ENCODE results near the gene RGS16. TPM values are rescaled to one million over a fixed set of nuclear protein-coding genes. Genes with fewer than 3 reads are reported as not detected.

RGS16 gene
- total RNA-seq, 2 experiments from 2014 or later = 20.1 to 29.5 TPM

DNA sequence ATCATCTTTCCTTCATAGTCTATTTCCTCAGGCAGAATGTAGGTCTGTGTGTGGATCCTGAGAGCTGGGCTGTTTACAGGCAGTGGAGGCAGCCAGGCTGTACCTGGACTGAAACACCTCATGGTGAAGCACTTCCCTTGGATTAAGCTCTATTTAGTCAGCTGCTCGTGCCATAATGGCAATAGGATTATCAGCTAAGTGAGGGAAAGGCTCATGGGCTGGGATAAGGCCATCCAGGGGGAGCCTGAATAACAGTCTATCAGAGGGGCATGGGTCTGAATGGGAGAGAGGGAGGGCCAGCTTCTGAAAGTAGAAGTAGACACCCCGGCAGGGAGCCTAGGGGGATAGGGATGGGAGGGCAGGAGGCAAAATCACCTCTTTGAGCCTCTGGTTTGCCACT is 23.5 kb downstream of the RGS16 start:
- Histone ChIP-seq H3K9me2 (ENCODE audit: insufficient read depth, low read length) (no peaks in the 10 kb centered on the region), H2AFZ (ENCODE audit: low read length) (no peak overlapping the region), H4K20me1 (ENCODE audit: insufficient read depth, low read length) (no peaks in the 10 kb centered on the region), H3K4me1 (ENCODE audit: insufficient read depth, low read length, poor library complexity, severe bottlenecking) (no peaks in the 10 kb centered on the region), H3K36me3 (ENCODE audit: insufficient read depth, low read length) (no peaks in the 10 kb centered on the region), H3K27ac (ENCODE audit: low read depth, low read length, poor library complexity, severe bottlenecking) (no peak overlapping the region), H3K9me3 (ENCODE audit: low read length) (no peaks in the 10 kb centered on the region), H3K4me2 (ENCODE audit: low read length) (no peak overlapping the region), H3K79me2 (ENCODE audit: insufficient read depth, low read depth, low read length) (no peaks in the 10 kb centered on the region), H3K4me3 (ENCODE audit: low read depth, low read length, poor library complexity, severe bottlenecking) (no peak overlapping the region)
- intact Hi-C loops (cut with micrococcal nuclease; ENCODE audit: unreplicated experiment) = no loop called here
- DNase-seq (ENCODE audit: low spot score) = no peak
- TF ChIP-seq, protein P1, sequence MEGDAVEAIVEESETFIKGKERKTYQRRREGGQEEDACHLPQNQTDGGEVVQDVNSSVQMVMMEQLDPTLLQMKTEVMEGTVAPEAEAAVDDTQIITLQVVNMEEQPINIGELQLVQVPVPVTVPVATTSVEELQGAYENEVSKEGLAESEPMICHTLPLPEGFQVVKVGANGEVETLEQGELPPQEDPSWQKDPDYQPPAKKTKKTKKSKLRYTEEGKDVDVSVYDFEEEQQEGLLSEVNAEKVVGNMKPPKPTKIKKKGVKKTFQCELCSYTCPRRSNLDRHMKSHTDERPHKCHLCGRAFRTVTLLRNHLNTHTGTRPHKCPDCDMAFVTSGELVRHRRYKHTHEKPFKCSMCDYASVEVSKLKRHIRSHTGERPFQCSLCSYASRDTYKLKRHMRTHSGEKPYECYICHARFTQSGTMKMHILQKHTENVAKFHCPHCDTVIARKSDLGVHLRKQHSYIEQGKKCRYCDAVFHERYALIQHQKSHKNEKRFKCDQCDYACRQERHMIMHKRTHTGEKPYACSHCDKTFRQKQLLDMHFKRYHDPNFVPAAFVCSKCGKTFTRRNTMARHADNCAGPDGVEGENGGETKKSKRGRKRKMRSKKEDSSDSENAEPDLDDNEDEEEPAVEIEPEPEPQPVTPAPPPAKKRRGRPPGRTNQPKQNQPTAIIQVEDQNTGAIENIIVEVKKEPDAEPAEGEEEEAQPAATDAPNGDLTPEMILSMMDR (conservative IDR thresholded peaks at IDR 0.05; ENCODE audit: low read length) = no peak
- no peak for TF ChIP-seq EZH2phosphoT487 (IDR thresholded peaks at IDR 0.05; ENCODE audit: borderline replicate concordance, low read depth, low read length)
- ChIA-PET POLR2A (no interaction called here), CTCF (ENCODE audit: unreplicated experiment) (no interaction called here)
- no TSS peak for BruUV-seq (replicated peaks)

DNA sequence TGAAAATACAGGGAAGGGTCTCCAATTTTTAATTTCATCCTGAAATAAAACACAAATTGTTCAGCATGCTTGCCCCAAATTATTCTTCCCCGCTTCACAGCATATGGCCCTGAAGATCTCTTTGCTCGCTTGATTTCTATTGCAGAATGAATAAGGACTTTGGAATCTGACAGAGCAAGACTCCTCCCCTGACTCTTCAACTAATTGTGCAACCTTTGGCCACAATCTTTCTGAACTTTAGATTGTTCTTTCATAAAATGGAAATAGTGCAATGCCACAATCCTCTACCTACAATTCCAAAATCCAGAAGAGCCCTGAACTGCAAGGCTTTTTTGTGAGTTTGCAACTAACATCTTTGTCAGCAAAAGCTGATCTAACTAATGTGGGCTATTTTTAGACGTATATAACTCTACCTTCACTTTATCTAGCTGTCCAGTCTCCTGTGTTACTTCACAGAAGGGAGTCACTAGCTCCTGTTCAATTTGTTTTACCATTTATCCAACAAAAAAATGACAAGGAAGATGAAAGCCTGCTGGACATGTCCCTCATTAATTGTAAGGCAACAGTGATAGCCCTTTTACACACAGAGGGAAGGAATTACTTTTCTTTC is 28.5 kb downstream of the RGS16 start:
- intact Hi-C loops (cut with micrococcal nuclease; ENCODE audit: unreplicated experiment) = no loop called here
- Histone ChIP-seq H3K79me2 (ENCODE audit: insufficient read depth, low read depth, low read length) (no peaks in the 10 kb centered on the region), H3K9me3 (ENCODE audit: low read length) (no peaks in the 10 kb centered on the region), H4K20me1 (ENCODE audit: insufficient read depth, low read length) (no peaks in the 10 kb centered on the region), H3K4me1 (ENCODE audit: insufficient read depth, low read length, poor library complexity, severe bottlenecking) (peaks cover 4% of the 10 kb centered on the region), H3K4me3 (ENCODE audit: low read depth, low read length, poor library complexity, severe bottlenecking) (no peak overlapping the region), H3K27ac (ENCODE audit: low read depth, low read length, poor library complexity, severe bottlenecking) (no peak overlapping the region), H2AFZ (ENCODE audit: low read length) (no peak overlapping the region), H3K36me3 (ENCODE audit: insufficient read depth, low read length) (no peaks in the 10 kb centered on the region), H3K9me2 (ENCODE audit: insufficient read depth, low read length) (no peaks in the 10 kb centered on the region), H3K4me2 (ENCODE audit: low read length) (no peak overlapping the region)
- no peak for DNase-seq (ENCODE audit: low spot score)
- TF ChIP-seq EZH2phosphoT487 (IDR thresholded peaks at IDR 0.05; ENCODE audit: borderline replicate concordance, low read depth, low read length) = no peak
- TF ChIP-seq, protein P1 (conservative IDR thresholded peaks at IDR 0.05; ENCODE audit: low read length) = no peak
- BruUV-seq (replicated peaks) = no TSS peak
- POLR2A ChIA-PET = interaction anchor here (0.6 kb wide), 1 partner anchor 13 kb away, joined by 3 read pairs; no protein-coding TSS in a partner anchor
- CTCF ChIA-PET (ENCODE audit: unreplicated experiment) = no interaction called here

DNA sequence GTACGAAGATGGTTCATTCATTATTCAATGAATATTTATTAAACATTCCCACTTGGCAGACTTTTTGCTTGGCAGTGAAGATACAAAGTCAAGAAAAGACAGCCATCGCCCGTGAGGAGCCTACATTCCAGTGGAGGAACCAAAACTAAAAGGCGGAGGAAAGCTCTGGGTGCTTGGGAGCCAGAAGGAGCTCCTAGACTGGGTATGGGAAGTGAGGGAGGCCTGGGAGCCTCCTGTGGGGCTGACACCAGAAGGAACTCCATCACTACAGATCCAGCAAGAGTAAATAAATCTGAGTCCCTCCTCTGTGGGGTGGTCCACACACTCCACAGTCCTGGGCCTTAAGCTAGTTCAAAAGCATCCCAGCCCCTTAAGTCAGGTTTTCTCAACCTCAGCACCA is 30.0 kb downstream of the RGS16 start:
- Histone ChIP-seq H3K27ac (ENCODE audit: low read depth, low read length, poor library complexity, severe bottlenecking) (no peak overlapping the region), H3K4me1 (ENCODE audit: insufficient read depth, low read length, poor library complexity, severe bottlenecking) (peaks cover 19% of the 10 kb centered on the region), H3K79me2 (ENCODE audit: insufficient read depth, low read depth, low read length) (no peaks in the 10 kb centered on the region), H3K9me2 (ENCODE audit: insufficient read depth, low read length) (no peaks in the 10 kb centered on the region), H3K36me3 (ENCODE audit: insufficient read depth, low read length) (no peaks in the 10 kb centered on the region), H3K4me3 (ENCODE audit: low read depth, low read length, poor library complexity, severe bottlenecking) (no peak overlapping the region), H3K4me2 (ENCODE audit: low read length) (no peak overlapping the region), H3K9me3 (ENCODE audit: low read length) (no peaks in the 10 kb centered on the region), H2AFZ (ENCODE audit: low read length) (no peak overlapping the region), H4K20me1 (ENCODE audit: insufficient read depth, low read length) (no peaks in the 10 kb centered on the region)
- intact Hi-C loops (cut with micrococcal nuclease; ENCODE audit: unreplicated experiment) = no loop called here
- ChIA-PET POLR2A (interaction anchor here (0.5 to 2.4 kb wide), 9 partner anchors 8 to 353 kb away, joined by 3 to 9 read pairs (median 3); partner anchors contain the start of gene RNASEL), CTCF (ENCODE audit: unreplicated experiment) (no interaction called here)
- BruUV-seq (replicated peaks) = no TSS peak
- no peak for TF ChIP-seq EZH2phosphoT487 (IDR thresholded peaks at IDR 0.05; ENCODE audit: borderline replicate concordance, low read depth, low read length)
- TF ChIP-seq, protein P1 (conservative IDR thresholded peaks at IDR 0.05; ENCODE audit: low read length) = no peak
- no peak for DNase-seq (ENCODE audit: low spot score)

All from OCI-LY7 (cell line).